A549 (cell line): ENCODE data around the gene ATP10A. TPM values are rescaled to one million over a fixed set of nuclear protein-coding genes. Genes with fewer than 3 reads are reported as not detected.

ENCODE experiments used
- ATAC-seq, 2 experiments: fragments of 200-7000 bp in 1 of 2; fragments of >200 bp in 1 of 2; cut with Nextera tagmentation in 1 of 2; cut with Tn5 transposase in 1 of 2; 3 replicates each; pipeline versions ENCODE4 v1.8.0 to v1.9.1; 2018 to 2020; ENCODE audit warnings: mild to moderate bottlenecking in 1 of 2, moderate library complexity in 1 of 2
- CTCF ChIA-PET: fragments of 300-600 bp; sonication (Branson Sonifier 250); formaldehyde crosslinking; extraction: SDS; loops from one replicate; lab custom pipeline; 2021; ENCODE audit warnings: antibody characterized with exemption, inconsistent platforms; lab: Yijun Ruan, JAX
- POLR2A ChIA-PET: fragments of 350-600 bp; formaldehyde crosslinking; extraction: SDS; loops from one replicate; lab custom pipeline; 2021; ENCODE audit warnings: antibody characterized with exemption, inconsistent platforms; lab: Yijun Ruan, JAX
- DNase-seq, 2 experiments: peaks; one replicate each; pipeline versions ENCODE4 v3.0.0 to v3.0.0-alpha.2; 2011 to 2016; ENCODE audit warnings: low read depth in 1 of 2, low spot score in 1 of 2
- FAIRE-seq: peaks from 2 replicates; lab custom pipeline; 2011; peaks lifted over from hg19 to GRCh38; lab: Jason Lieb, UNC
- H3K27ac ChIP-seq, 2 experiments: fragments of >200 bp; sonication (Bioruptor Twin); formaldehyde crosslinking; 3 replicates each; pipeline ENCODE4 v1.5.1; 2016 to 2017
- H3K4me1 ChIP-seq: fragments of >200 bp; sonication (Bioruptor Twin); formaldehyde crosslinking; 3 replicates; pipeline ENCODE4 v1.6.1; 2016
- H3K4me2 ChIP-seq: fragments of >200 bp; sonication (Bioruptor Twin); formaldehyde crosslinking; 3 replicates; pipeline ENCODE4 v1.6.1; 2016
- H3K4me3 ChIP-seq: fragments of >200 bp; sonication (Bioruptor Twin); formaldehyde crosslinking; 3 replicates; pipeline ENCODE4 v1.5.1; 2016
- H3K9me3 ChIP-seq: fragments of >200 bp; sonication (Bioruptor Twin); formaldehyde crosslinking; 3 replicates; pipeline ENCODE4 v1.6.1; 2016
- BHLHE40 ChIP-seq: IDR thresholded peaks from 2 replicates; pipeline ENCODE4 v1.6.1; 2012; ENCODE audit warnings: low read depth, low read length, inconsistent platforms
- CBX2 ChIP-seq: fragments of 200-600 bp; sonication (generic); IDR thresholded peaks from 2 replicates; pipeline ENCODE4 v1.6.1; 2016; ENCODE audit warnings: low read depth, mild to moderate bottlenecking, borderline replicate concordance
- CHD2 ChIP-seq: fragments of 150-350 bp; IDR thresholded peaks from 2 replicates; pipeline ENCODE4 v1.6.1; 2014; ENCODE audit warnings: low read length; ENCODE audit not compliant: partially characterized antibody
- EP300 ChIP-seq, 2 experiments: fragments of >200 bp; sonication (Bioruptor Twin); formaldehyde crosslinking; IDR thresholded peaks; 2 replicates in 1 of 2; 3 replicates in 1 of 2; pipeline ENCODE4 v1.6.1; 2016 to 2017
- FOSL2 ChIP-seq, 2 experiments: fragments of 450-650 bp in 1 of 2; fragments of >200 bp in 1 of 2; sonication (Bioruptor Twin) in 1 of 2; formaldehyde crosslinking; IDR thresholded peaks; 2 replicates each; pipeline versions ENCODE4 v1.5.0 to v1.6.1; 2016 to 2020; ENCODE audit warnings: mild to moderate bottlenecking in 1 of 2, moderate library complexity in 1 of 2
- HDAC2 ChIP-seq: fragments of 200-600 bp; sonication (generic); IDR thresholded peaks from 2 replicates; pipeline ENCODE4 v1.6.1; 2016
- HEYL ChIP-seq: fragments of 250-450 bp; sonication (Bioruptor Pico); IDR thresholded peaks from 2 replicates; pipeline ENCODE4 v1.8.0; 2021; ENCODE audit warnings: mild to moderate bottlenecking, moderate library complexity
- HOXB13 ChIP-seq: fragments of 250-450 bp; sonication (Bioruptor Pico); IDR thresholded peaks from 2 replicates; pipeline ENCODE4 v1.5.0; 2020; ENCODE audit warnings: low read depth, mild to moderate bottlenecking, moderate library complexity
- JUN ChIP-seq, 2 experiments: fragments of >200 bp; sonication (Bioruptor Twin); formaldehyde crosslinking; IDR thresholded peaks; 2 replicates in 1 of 2; 3 replicates in 1 of 2; pipeline ENCODE4 v1.6.1; 2016 to 2017
- KDM1A ChIP-seq: fragments of 200-600 bp; sonication (generic); IDR thresholded peaks from 2 replicates; pipeline ENCODE4 v1.6.1; 2016; ENCODE audit warnings: low read depth, mild to moderate bottlenecking
- MAFK ChIP-seq: fragments of 450-650 bp; IDR thresholded peaks from 2 replicates; pipeline ENCODE4 v1.6.1; 2014; ENCODE audit not compliant: partially characterized antibody
- MAZ ChIP-seq: fragments of 150-350 bp; IDR thresholded peaks from 2 replicates; pipeline ENCODE4 v1.6.1; 2014; ENCODE audit warnings: antibody characterized with exemption, low read depth, low read length, borderline replicate concordance
- RARB ChIP-seq: fragments of 250-450 bp; sonication (Bioruptor Pico); IDR thresholded peaks from 2 replicates; pipeline ENCODE4 v1.8.0; 2021; ENCODE audit warnings: mild to moderate bottlenecking, moderate library complexity
- RFX5 ChIP-seq: fragments of 450-650 bp; IDR thresholded peaks from 2 replicates; pipeline ENCODE4 v1.7.1; 2014; ENCODE audit warnings: antibody characterized with exemption, mild to moderate bottlenecking, moderate library complexity
- TFCP2L1 ChIP-seq: fragments of 250-450 bp; sonication (Bioruptor Pico); IDR thresholded peaks from 2 replicates; pipeline ENCODE4 v1.5.0; 2021; ENCODE audit warnings: mild to moderate bottlenecking
- TP53 ChIP-seq: fragments of 250-450 bp; sonication (Bioruptor Pico); IDR thresholded peaks from 2 replicates; pipeline ENCODE4 v1.5.0; 2021; ENCODE audit warnings: mild to moderate bottlenecking, moderate library complexity
- ZC3H11A ChIP-seq: fragments of 450-650 bp; IDR thresholded peaks from 2 replicates; pipeline ENCODE4 v1.6.1; 2014; ENCODE audit warnings: antibody characterized with exemption, mild to moderate bottlenecking
- ZFP36 ChIP-seq: fragments of 450-650 bp; IDR thresholded peaks from 2 replicates; pipeline ENCODE4 v1.6.1; 2014; ENCODE audit warnings: borderline replicate concordance; ENCODE audit not compliant: partially characterized antibody
- ZNF302 ChIP-seq: fragments of 250-450 bp; sonication (Bioruptor Pico); IDR thresholded peaks from 2 replicates; pipeline ENCODE4 v1.9.0; 2021; ENCODE audit warnings: inconsistent platforms, mild to moderate bottlenecking, moderate library complexity
- WGBS: methylation state at CpG from one replicate; pipeline ENCODE4 v1.1.6; 2017; ENCODE audit errors: missing lambda C conversion rate; 5-methylcytosine and 5-hydroxymethylcytosine counted together
- polyA plus RNA-seq, 4 experiments: library from polyadenylated mRNA; depleted of rRNA in 3 of 4; stranded (reverse); fragments of >200 nt; fragmentation: RNase III in 1 of 4; extraction: RNeasy Plus Mini Kit Qiagen cat#74134 plus additional on column Dnase treatment in 1 of 4; gene quantifications; 2 replicates in 3 of 4; 3 replicates in 1 of 4; pipeline ENCODE4 v1.2.3, GENCODE V29; 2011 to 2017
- TF ChIP-seq, protein P1 (sequence below): IDR thresholded peaks from 2 replicates; pipeline ENCODE4 v1.6.1; 2012
- TF ChIP-seq, protein P2 (sequence below): IDR thresholded peaks from 2 replicates; pipeline ENCODE4 v1.6.1; 2012; ENCODE audit warnings: low read depth, borderline replicate concordance
- TF ChIP-seq, protein P3 (sequence below): fragments of 200-600 bp; sonication (generic); IDR thresholded peaks from 2 replicates; pipeline ENCODE4 v1.6.1; 2016; ENCODE audit warnings: antibody characterized with exemption, mild to moderate bottlenecking, moderate library complexity
- TF ChIP-seq, protein P4 (sequence below): IDR thresholded peaks from 2 replicates; pipeline ENCODE4 v1.6.1; 2012

ATP10A gene
- polyA plus RNA-seq, 2 of the 4 experiments (the other 2 are of a cell fraction) = 5.9 to 7.6 TPM

DNA sequence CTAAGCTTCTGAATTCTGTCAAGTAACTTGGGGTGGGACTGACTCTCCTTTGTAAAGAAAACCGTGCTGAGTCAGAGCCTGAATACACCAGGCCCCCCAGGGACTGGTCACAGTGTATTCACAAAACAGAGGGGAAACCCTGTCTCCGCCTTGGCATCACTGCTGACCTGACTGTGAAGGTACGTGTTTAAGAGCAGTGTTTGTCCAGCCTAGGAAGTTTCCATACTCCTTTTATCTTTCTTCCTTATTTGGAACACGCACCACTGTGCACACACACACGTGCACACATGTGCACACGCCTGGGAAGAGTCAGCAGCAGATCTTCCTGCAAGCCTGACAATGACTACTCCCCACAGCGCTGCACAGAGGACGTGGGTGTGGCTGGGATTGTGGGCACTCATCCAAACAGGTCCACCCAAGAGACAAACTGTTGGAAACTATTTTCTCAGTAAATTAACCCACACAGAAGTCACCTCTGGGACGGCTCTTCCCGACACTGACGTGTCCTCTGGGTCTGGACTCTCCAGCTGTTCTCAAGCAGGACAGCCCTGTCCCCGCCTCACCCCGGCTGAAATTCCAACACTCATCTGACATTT lies 87.7 kb downstream of the ATP10A start:
- H3K4me2 ChIP-seq = peak overlapping the region; percentile 65
- TF ChIP-seq JUN (IDR thresholded peaks at IDR 0.05) (0 out of 5 replicates have a peak, but pooled peaks of 1 of the 2 experiments have one; percentile 20), ZNF302 (no peak), KDM1A (peak; percentile 97), TFCP2L1 (no peak), ZC3H11A (no peak), MAFK (peak; percentile 37), BHLHE40 (peak; percentile 48; the same call in 1 of the 2 replicates), FOSL2 (IDR thresholded peaks at IDR 0.05) (no peak), FOSL2 (CRISPR knock-in tag; IDR thresholded peaks at IDR 0.05) (peak; percentile 55; the same call in 1 of the 2 replicates), CHD2 (no peak)
- TF ChIP-seq, protein P1, sequence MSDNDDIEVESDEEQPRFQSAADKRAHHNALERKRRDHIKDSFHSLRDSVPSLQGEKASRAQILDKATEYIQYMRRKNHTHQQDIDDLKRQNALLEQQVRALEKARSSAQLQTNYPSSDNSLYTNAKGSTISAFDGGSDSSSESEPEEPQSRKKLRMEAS = peak; percentile 82
- TF ChIP-seq, protein P2, sequence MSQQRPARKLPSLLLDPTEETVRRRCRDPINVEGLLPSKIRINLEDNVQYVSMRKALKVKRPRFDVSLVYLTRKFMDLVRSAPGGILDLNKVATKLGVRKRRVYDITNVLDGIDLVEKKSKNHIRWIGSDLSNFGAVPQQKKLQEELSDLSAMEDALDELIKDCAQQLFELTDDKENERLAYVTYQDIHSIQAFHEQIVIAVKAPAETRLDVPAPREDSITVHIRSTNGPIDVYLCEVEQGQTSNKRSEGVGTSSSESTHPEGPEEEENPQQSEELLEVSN = no peak
- TF ChIP-seq, all 56 proteins: peak for 6
- Histone ChIP-seq H3K4me1 (peaks cover 35% of the 10 kb centered on the region), H3K27ac (peak overlapping the region; percentile 67 to 84), H3K9me3 (no peaks in the 10 kb centered on the region), H3K4me3 (0 out of 3 replicates have a peak overlapping the region, but pooled peaks have one; percentile 1)
- 1% methylated on average over 12 of the region's 13 CpGs for WGBS
- ChIA-PET CTCF (interaction anchor here (0.7 to 1.4 kb wide), 4 partner anchors 9 to 158 kb away, joined by 3 to 4 read pairs (median 4); no protein-coding TSS in a partner anchor), POLR2A (no interaction called here)
- DNase-seq = peak; percentile 64 to 88
- no peak for FAIRE-seq
- peak; percentile 91 to 94 for ATAC-seq

DNA sequence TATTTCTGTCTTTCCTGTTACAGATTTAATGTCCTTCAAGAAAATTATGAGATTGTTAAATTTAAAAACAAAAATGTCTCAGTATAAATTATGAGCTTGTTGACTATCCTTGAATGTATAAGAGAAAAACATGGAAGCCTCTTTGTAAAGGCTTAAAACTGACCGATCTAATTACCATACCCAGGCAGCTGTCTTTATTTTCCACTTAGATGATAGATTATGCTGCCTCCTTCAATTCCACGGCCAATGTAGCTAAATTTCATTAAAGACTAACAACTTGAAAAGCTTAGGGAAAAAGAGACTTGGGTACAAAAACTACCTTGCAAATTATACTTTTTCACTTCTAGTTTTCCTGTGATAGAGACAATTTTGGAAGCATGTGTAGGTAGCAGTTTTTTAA lies 88.3 kb downstream of the ATP10A start:
- H3K9me3 ChIP-seq = no peaks in the 10 kb centered on the region
- ATAC-seq = no peak
- peak overlapping the region; percentile 65 for H3K4me2 ChIP-seq
- WGBS = 26% methylated on average over 2 of the region's 2 CpGs
- DNase-seq = no peak
- ChIA-PET CTCF (interaction anchor here (0.7 to 1.4 kb wide), 4 partner anchors 9 to 159 kb away, joined by 3 to 4 read pairs (median 4); no protein-coding TSS in a partner anchor), POLR2A (no interaction called here)
- peaks cover 35% of the 10 kb centered on the region for H3K4me1 ChIP-seq
- 0 out of 3 replicates have a peak overlapping the region, but pooled peaks have one; percentile 1 for H3K4me3 ChIP-seq
- FAIRE-seq = no peak
- no peak for TF ChIP-seq HEYL
- TF ChIP-seq TP53 (CRISPR knock-in tag) = no peak
- TF ChIP-seq CBX2 = no peak
- TF ChIP-seq, protein P1 = no peak
- TF ChIP-seq, protein P3, sequence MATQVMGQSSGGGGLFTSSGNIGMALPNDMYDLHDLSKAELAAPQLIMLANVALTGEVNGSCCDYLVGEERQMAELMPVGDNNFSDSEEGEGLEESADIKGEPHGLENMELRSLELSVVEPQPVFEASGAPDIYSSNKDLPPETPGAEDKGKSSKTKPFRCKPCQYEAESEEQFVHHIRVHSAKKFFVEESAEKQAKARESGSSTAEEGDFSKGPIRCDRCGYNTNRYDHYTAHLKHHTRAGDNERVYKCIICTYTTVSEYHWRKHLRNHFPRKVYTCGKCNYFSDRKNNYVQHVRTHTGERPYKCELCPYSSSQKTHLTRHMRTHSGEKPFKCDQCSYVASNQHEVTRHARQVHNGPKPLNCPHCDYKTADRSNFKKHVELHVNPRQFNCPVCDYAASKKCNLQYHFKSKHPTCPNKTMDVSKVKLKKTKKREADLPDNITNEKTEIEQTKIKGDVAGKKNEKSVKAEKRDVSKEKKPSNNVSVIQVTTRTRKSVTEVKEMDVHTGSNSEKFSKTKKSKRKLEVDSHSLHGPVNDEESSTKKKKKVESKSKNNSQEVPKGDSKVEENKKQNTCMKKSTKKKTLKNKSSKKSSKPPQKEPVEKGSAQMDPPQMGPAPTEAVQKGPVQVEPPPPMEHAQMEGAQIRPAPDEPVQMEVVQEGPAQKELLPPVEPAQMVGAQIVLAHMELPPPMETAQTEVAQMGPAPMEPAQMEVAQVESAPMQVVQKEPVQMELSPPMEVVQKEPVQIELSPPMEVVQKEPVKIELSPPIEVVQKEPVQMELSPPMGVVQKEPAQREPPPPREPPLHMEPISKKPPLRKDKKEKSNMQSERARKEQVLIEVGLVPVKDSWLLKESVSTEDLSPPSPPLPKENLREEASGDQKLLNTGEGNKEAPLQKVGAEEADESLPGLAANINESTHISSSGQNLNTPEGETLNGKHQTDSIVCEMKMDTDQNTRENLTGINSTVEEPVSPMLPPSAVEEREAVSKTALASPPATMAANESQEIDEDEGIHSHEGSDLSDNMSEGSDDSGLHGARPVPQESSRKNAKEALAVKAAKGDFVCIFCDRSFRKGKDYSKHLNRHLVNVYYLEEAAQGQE = no peak
- no peak for TF ChIP-seq MAFK
- no peak for TF ChIP-seq HOXB13 (CRISPR knock-in tag)
- TF ChIP-seq, protein P4, sequence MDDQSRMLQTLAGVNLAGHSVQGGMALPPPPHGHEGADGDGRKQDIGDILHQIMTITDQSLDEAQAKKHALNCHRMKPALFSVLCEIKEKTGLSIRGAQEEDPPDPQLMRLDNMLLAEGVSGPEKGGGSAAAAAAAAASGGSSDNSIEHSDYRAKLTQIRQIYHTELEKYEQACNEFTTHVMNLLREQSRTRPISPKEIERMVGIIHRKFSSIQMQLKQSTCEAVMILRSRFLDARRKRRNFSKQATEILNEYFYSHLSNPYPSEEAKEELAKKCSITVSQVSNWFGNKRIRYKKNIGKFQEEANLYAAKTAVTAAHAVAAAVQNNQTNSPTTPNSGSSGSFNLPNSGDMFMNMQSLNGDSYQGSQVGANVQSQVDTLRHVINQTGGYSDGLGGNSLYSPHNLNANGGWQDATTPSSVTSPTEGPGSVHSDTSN = no peak
- no peak for TF ChIP-seq ZFP36
- no peak for TF ChIP-seq RARB
- no peak for TF ChIP-seq RFX5
- no peak for TF ChIP-seq EP300 (IDR thresholded peaks at IDR 0.05)
- TF ChIP-seq HDAC2 = no peak
- TF ChIP-seq MAZ = no peak
- TF ChIP-seq, all 56 proteins: peak for 0
- peak overlapping the region; percentile 67 to 84 for H3K27ac ChIP-seq
